Central memory CD8-positive, alpha-beta T cell (primary cell): ENCODE measurements around the gene BRI3BP.
"Not testable (repeated sequence)": the region's sequence is repeated elsewhere in the genome, so short reads cannot be mapped to it uniquely, and the experiment has no call there.

Source experiments
- ATAC-seq: fragments of 150-1000 bp; cut with Tn5 transposase; replicated peaks from 2 replicates; pipeline ENCODE4 v1.10.0; 2022; ENCODE audit warnings: mild to moderate bottlenecking, moderate FRiP score, moderate number of reproducible peaks; ENCODE audit not compliant: poor library complexity, severe bottlenecking; ENCODE audit errors: extremely low read depth
- DNase-seq, 2 donors: peaks; one replicate each; pipeline ENCODE4 v3.0.0; 2021; ENCODE audit warnings: low spot score in 2 of 2
- H3K27ac Mint-ChIP-seq: one replicate; pipeline ENCODE4 v1.8.0; 2022; ENCODE audit warnings: low read depth, mild to moderate bottlenecking, moderate library complexity, mixed read lengths
- H3K27me3 Mint-ChIP-seq: one replicate; pipeline ENCODE4 v1.8.0; 2022; ENCODE audit warnings: mixed read lengths
- H3K36me3 Mint-ChIP-seq: one replicate; pipeline ENCODE4 v1.8.0; 2022; ENCODE audit warnings: mild to moderate bottlenecking, moderate library complexity, mixed read lengths; ENCODE audit not compliant: insufficient read depth
- H3K4me1 Mint-ChIP-seq: one replicate; pipeline ENCODE4 v1.8.0; 2022; ENCODE audit warnings: mixed read lengths
- H3K4me3 Mint-ChIP-seq: one replicate; pipeline ENCODE4 v1.8.0; 2022; ENCODE audit warnings: mild to moderate bottlenecking, moderate library complexity, mixed read lengths
- H3K9me3 Mint-ChIP-seq: one replicate; pipeline ENCODE4 v1.8.0; 2022; ENCODE audit warnings: mixed read lengths

The BRI3BP gene

GRCh38 chr12:125065919-125066570 is 72.6 kb downstream of the BRI3BP start:
- Mint-ChIP-seq H3K27me3 (no peaks in the 10 kb centered on the region), H3K27ac (peak overlapping the region; percentile 31), H3K36me3 (no peaks in the 10 kb centered on the region), H3K4me3 (peak overlapping the region; percentile 68), H3K9me3 (no peaks in the 10 kb centered on the region), H3K4me1 (peaks cover 22% of the 10 kb centered on the region)
- DNase-seq, result no peak
- ATAC-seq, result no peak

GRCh38 chr12:125068391-125068790 is 74.9 kb downstream of the BRI3BP start:
- Mint-ChIP-seq H3K36me3 (no peaks in the 10 kb centered on the region), H3K9me3 (no peaks in the 10 kb centered on the region), H3K4me1 (peaks cover 22% of the 10 kb centered on the region), H3K27me3 (no peaks in the 10 kb centered on the region), H3K4me3 (no peak overlapping the region), H3K27ac (no peak overlapping the region)
- ATAC-seq, result no peak
- DNase-seq, result no peak

GRCh38 chr12:125069616-125070015 is 76.2 kb downstream of the BRI3BP start:
- no peak overlapping the region for H3K27ac Mint-ChIP-seq
- H3K27me3 Mint-ChIP-seq, result no peaks in the 10 kb centered on the region
- DNase-seq, result no peak
- peaks cover 20% of the 10 kb centered on the region for H3K4me1 Mint-ChIP-seq
- H3K4me3 Mint-ChIP-seq, result no peak overlapping the region
- H3K9me3 Mint-ChIP-seq, result no peaks in the 10 kb centered on the region
- no peak for ATAC-seq
- H3K36me3 Mint-ChIP-seq, result no peaks in the 10 kb centered on the region

DNA sequence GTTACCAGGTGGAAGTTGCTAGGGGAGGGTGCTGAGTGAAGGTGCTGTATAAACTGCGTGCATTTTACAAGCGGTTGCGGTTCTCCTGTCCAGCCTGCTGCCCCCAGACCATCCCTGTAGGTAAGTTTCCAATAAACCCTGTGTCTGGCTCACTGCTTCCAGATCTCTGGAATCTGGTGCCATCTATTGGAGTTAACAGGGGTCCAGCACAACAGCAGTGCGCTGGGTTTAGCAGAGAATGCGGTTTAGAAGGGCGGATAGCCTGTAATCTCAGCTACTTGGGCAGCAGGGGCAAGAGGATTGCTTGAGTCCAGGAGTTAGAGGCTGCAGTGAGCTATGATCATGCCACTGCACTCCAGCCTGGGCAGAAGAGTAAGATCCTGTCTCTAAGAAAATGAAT is 76.7 kb downstream of the BRI3BP start:
- H3K9me3 Mint-ChIP-seq, result no peaks in the 10 kb centered on the region
- H3K27me3 Mint-ChIP-seq, result no peaks in the 10 kb centered on the region
- ATAC-seq (no peak), DNase-seq (no peak)
- no peak overlapping the region for H3K27ac Mint-ChIP-seq
- no peak overlapping the region for H3K4me3 Mint-ChIP-seq
- H3K4me1 Mint-ChIP-seq, result peaks cover 15% of the 10 kb centered on the region
- no peaks in the 10 kb centered on the region for H3K36me3 Mint-ChIP-seq

DNA sequence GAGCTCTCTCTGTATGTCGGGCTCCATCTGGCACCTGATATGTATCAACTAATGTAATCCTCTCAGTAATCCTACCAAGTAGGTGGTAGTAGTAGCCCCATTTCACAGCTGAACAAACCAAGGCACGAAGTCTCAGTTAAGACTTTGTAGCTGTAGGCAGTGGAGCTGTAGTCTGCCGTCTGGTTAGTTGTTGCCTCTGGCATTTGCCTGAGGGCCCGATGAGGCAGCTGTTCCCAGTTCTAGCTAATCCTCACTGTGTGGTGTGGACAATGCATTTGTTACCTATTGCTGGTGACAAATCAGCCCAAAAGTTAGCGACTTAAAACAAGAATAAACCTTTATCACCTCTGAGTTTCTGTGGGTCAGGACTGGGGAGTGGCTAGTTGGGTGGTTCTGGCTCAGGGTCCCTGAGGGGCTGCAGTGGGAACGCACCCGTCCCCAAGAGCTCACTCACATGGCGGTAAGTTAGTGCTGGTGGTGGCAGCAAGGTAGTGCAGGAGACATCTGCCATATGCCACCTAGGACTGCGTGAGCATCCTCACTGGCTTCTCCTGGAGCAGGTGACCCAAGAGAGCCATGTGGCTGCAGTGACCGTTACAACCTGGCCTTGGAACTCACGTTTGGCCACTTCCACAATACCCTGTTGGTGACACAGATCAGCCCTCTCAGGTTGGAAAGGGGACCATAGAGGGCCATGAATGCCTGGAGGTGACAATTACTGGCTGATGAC is 77.4 kb downstream of the BRI3BP start:
- Mint-ChIP-seq H3K27ac (no peak overlapping the region), H3K4me3 (no peak overlapping the region), H3K9me3 (no peaks in the 10 kb centered on the region), H3K27me3 (no peaks in the 10 kb centered on the region), H3K4me1 (peaks cover 14% of the 10 kb centered on the region), H3K36me3 (peaks cover 2% of the 10 kb centered on the region)
- no peak for ATAC-seq
- no peak for DNase-seq

- Mint-ChIP-seq H3K4me1 (peaks cover 8% of the 10 kb centered on the region), H3K4me3 (no peak overlapping the region), H3K36me3 (peaks cover 5% of the 10 kb centered on the region), H3K27ac (no peak overlapping the region), H3K27me3 (no peaks in the 10 kb centered on the region), H3K9me3 (no peaks in the 10 kb centered on the region)
- ATAC-seq (no peak), DNase-seq (no peak)
These were observed 78.0 kb downstream of the BRI3BP start for GRCh38 chr12:125071456-125071855.

DNA sequence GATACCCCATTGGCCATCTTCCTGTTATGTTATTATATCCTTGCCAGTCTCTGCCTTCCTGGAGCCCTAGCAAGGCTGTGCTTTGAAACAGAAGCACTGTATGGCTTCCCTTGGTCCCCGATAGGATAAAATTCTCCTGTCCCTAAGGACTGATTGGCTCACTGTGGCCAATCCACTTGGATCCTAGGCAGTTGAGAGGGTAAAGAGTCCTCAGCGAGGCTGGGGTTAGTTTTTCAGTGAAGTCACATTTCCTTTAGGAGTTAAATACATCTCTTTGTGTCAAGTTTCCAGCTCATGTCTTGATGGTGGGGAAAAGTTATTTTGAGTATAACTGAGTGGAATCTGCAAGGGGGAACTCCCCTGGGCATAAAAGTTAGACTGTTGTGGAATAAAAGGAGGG is 79.1 kb downstream of the BRI3BP start:
- DNase-seq, result no peak
- no peak for ATAC-seq
- Mint-ChIP-seq H3K36me3 (peaks cover 8% of the 10 kb centered on the region), H3K4me1 (no peaks in the 10 kb centered on the region), H3K9me3 (no peaks in the 10 kb centered on the region), H3K27ac (no peak overlapping the region), H3K27me3 (no peaks in the 10 kb centered on the region), H3K4me3 (no peak overlapping the region)

DNA sequence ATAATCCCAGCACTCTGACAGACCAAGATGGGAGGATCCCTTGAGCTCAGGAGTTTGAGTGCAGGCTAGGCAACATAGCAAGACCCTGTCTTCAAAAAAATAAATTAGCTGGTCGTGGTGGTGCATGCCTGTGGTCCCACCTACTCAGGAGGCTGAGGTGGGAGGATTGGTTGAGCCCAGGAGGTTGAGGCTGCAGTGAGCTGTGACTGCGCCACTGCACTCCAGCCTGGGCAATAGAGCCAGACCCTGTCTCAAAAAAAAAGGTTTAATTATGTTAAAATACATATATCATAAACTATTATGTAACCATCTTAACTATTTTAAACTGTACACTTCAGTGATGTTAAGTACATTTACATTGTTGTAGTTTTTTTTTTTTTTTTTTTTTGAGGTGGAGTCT is 80.8 kb downstream of the BRI3BP start:
- not testable (repeated sequence) for ATAC-seq

DNA sequence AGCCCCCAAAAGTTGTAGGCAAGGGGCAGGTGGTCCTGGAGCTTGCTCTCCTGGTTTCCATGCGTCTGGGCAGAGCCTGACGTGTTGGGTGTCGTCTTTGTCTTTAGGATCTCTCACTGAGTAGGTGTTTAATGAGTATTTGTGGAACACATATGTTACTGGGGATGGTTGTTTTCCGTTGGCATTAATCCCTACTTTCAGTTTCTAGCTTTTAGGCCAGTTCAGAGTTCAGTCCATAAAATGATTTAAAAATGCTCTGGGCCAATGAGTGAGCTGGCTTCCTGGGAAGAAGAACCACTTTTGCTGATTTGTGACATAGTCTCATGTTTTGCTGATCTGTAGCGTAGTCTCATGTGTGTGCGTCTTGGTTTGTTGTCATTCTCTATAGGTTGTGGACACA is 82.7 kb downstream of the BRI3BP start:
- peaks cover 20% of the 10 kb centered on the region for H3K36me3 Mint-ChIP-seq
- no peak overlapping the region for H3K27ac Mint-ChIP-seq
- H3K27me3 Mint-ChIP-seq, result no peaks in the 10 kb centered on the region
- DNase-seq (no peak), ATAC-seq (no peak)
- H3K4me1 Mint-ChIP-seq, result peaks cover 4% of the 10 kb centered on the region
- no peaks in the 10 kb centered on the region for H3K9me3 Mint-ChIP-seq
- H3K4me3 Mint-ChIP-seq, result no peak overlapping the region

More for the DNA sequence above, 80.8 kb downstream of the BRI3BP start:
- H3K27me3 Mint-ChIP-seq, H3K4me1 Mint-ChIP-seq, H3K27ac Mint-ChIP-seq, H3K4me3 Mint-ChIP-seq, H3K9me3 Mint-ChIP-seq, DNase-seq: not testable (repeated sequence)
- peaks cover 13% of the 10 kb centered on the region for H3K36me3 Mint-ChIP-seq

DNA sequence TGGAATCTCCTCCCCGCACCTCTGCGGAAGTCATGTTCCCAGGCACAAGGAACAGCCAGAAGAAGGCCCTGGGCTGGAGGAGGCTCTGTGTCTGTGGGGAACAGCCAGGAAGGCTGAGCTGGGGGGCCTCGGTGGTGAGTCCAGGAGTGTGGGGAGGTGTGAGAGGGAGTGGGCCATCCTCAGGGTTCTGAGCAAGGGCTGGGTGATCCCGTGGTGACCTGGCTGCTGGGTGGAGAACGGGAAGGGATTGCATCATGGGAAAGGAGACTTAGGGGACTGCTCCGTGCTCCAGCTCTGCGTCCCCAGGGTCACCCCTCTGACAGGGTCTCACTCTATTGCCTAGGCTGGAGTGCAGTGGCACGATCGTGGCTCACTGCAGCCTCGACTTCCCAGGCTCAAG is 85.6 kb downstream of the BRI3BP start:
- H3K27me3 Mint-ChIP-seq, result no peaks in the 10 kb centered on the region
- H3K36me3 Mint-ChIP-seq, result peaks cover 26% of the 10 kb centered on the region
- no peak overlapping the region for H3K4me3 Mint-ChIP-seq
- H3K9me3 Mint-ChIP-seq, result no peaks in the 10 kb centered on the region
- H3K4me1 Mint-ChIP-seq, result peaks cover 4% of the 10 kb centered on the region
- ATAC-seq, result no peak
- no peak for DNase-seq
- no peak overlapping the region for H3K27ac Mint-ChIP-seq

DNA sequence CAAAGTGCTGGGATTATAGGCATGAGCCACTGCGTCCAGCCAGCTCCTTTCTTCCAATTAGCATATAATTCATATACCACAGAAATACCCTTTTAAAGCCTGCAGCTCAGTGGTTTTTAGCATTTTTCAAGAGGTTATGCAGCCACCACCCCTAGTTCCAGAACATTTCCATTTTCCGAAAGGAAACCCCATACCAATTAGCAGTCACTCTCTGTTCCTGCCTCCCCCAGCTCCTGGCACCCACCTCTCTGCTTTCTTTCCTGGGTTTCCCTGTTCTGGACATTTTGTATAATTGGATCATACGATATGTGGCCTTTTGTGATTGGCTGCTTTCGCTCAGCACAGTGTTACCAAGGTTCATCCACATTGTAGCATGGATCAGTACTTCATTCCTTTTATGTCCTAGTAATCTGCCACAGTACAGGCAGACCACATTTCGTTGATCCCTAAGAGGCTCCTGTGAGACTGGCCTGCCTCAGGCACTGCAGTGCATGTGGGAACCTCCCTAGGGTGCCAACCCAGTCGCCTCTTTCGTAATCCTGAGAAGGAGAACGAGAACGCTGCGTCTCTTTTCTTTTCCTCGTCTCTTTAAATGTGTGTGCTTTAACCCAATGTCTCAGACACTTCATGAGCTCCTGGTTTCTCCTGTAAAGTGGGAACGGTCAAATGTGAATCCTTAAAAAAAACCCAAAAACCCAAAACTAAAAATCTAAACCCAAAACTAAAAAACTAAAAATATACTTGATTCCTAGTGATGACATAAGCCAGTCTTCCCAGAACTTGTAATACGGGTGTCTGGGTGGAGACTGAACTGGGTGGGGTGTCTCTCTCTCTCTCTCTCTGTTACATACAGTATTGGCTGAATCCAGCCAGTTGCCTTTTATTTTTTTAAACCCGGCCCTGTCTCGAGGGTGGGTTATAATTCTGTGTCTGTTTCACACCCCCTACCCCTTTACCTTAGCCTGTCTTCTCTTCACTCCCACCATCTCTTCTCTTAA is 86.5 kb downstream of the BRI3BP start:
- Mint-ChIP-seq H3K27ac (no peak overlapping the region), H3K27me3 (no peaks in the 10 kb centered on the region), H3K36me3 (peaks cover 26% of the 10 kb centered on the region)

More for the DNA sequence above, 86.5 kb downstream of the BRI3BP start:
- no peaks in the 10 kb centered on the region for H3K9me3 Mint-ChIP-seq
- no peak for ATAC-seq
- H3K4me3 Mint-ChIP-seq, result no peak overlapping the region
- DNase-seq, result no peak
- H3K4me1 Mint-ChIP-seq, result peaks cover 4% of the 10 kb centered on the region
